HCT116 (cell line): Measurements from ENCODE around the gene CCNK. TPM values are rescaled to one million over a fixed set of nuclear protein-coding genes. Genes with fewer than 3 reads are reported as not detected.

Experiments
- CBX3 ChIP-seq: IDR thresholded peaks from 2 replicates; pipeline ENCODE4 v1.6.1; 2012; ENCODE audit warnings: low read depth
- EZH2 ChIP-seq: fragments of 200-600 bp; sonication (generic); IDR thresholded peaks from 2 replicates; pipeline ENCODE4 v1.6.1; 2017; ENCODE audit warnings: antibody characterized with exemption, mixed run types
- FOSL1 ChIP-seq: IDR thresholded peaks from 2 replicates; pipeline ENCODE4 v1.6.1; 2012; ENCODE audit warnings: low read depth
- YY1 ChIP-seq: IDR thresholded peaks from 2 replicates; pipeline ENCODE4 v1.6.1; 2011; ENCODE audit warnings: low read length, low read depth, moderate library complexity, mild to moderate bottlenecking; ENCODE audit not compliant: insufficient replicate concordance; ENCODE audit errors: extremely low read depth
- total RNA-seq: library from RNA; stranded (reverse); gene quantifications from one replicate; pipeline ENCODE4 v1.2.1, GENCODE V29; 2021; ENCODE audit not compliant: unreplicated experiment
- TF ChIP-seq, protein P1 (sequence below): IDR thresholded peaks from 2 replicates; pipeline ENCODE4 v1.6.1; 2012; ENCODE audit warnings: low read depth
- TF ChIP-seq, protein P2 (sequence below): IDR thresholded peaks from 2 replicates; pipeline ENCODE4 v1.6.1; 2011; ENCODE audit warnings: mild to moderate bottlenecking, low read length, moderate library complexity; ENCODE audit not compliant: insufficient replicate concordance; ENCODE audit errors: extremely low read depth

Gene CCNK
- total RNA-seq, 1 experiment from 2014 or later, result 68.2 TPM

DNA sequence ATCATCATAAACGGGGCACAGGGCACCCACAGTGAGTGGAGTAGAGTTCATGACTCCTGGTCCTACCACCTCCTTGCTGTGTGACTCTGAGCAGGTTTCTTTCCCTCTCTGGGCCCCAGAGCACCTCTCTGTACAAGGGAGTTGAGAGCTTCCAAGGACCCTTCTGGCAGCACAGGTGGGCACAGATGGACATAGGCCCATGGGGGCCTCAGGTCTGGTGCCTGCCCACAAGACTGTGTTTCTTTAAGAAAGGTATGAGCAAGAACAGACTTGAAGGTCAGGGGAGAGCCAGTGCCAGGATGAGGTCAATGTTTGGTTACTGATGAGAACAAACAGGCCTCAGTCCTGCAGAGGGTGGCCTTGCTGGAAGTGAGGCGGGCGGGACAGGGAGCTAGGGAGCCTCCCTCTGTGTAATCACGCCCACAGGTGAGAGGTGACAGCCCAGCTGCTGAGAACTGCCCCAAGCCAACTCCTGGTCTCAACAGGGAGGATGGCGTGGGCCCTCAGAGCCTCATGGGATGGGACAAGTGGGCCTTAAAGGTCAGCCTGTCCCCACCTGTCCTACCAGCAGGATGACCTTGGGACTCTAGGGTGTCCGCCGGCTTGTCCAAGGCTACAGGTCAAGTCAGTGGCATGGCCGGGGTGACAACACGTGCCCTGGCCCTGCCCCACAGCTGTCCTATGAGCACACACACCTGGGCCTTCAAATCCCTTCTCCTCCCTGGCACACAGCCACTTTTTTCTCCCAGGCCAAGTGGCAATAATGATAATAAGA, 73.7 kb downstream of the CCNK start (continued):
- TF ChIP-seq, protein P1, sequence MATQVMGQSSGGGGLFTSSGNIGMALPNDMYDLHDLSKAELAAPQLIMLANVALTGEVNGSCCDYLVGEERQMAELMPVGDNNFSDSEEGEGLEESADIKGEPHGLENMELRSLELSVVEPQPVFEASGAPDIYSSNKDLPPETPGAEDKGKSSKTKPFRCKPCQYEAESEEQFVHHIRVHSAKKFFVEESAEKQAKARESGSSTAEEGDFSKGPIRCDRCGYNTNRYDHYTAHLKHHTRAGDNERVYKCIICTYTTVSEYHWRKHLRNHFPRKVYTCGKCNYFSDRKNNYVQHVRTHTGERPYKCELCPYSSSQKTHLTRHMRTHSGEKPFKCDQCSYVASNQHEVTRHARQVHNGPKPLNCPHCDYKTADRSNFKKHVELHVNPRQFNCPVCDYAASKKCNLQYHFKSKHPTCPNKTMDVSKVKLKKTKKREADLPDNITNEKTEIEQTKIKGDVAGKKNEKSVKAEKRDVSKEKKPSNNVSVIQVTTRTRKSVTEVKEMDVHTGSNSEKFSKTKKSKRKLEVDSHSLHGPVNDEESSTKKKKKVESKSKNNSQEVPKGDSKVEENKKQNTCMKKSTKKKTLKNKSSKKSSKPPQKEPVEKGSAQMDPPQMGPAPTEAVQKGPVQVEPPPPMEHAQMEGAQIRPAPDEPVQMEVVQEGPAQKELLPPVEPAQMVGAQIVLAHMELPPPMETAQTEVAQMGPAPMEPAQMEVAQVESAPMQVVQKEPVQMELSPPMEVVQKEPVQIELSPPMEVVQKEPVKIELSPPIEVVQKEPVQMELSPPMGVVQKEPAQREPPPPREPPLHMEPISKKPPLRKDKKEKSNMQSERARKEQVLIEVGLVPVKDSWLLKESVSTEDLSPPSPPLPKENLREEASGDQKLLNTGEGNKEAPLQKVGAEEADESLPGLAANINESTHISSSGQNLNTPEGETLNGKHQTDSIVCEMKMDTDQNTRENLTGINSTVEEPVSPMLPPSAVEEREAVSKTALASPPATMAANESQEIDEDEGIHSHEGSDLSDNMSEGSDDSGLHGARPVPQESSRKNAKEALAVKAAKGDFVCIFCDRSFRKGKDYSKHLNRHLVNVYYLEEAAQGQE, result no peak
- TF ChIP-seq CBX3 (no peak), FOSL1 (no peak), EZH2 (no peak), YY1 (no peak)
- TF ChIP-seq, protein P2, sequence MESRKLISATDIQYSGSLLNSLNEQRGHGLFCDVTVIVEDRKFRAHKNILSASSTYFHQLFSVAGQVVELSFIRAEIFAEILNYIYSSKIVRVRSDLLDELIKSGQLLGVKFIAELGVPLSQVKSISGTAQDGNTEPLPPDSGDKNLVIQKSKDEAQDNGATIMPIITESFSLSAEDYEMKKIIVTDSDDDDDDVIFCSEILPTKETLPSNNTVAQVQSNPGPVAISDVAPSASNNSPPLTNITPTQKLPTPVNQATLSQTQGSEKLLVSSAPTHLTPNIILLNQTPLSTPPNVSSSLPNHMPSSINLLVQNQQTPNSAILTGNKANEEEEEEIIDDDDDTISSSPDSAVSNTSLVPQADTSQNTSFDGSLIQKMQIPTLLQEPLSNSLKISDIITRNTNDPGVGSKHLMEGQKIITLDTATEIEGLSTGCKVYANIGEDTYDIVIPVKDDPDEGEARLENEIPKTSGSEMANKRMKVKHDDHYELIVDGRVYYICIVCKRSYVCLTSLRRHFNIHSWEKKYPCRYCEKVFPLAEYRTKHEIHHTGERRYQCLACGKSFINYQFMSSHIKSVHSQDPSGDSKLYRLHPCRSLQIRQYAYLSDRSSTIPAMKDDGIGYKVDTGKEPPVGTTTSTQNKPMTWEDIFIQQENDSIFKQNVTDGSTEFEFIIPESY, result no peak
- TF ChIP-seq, all 23 proteins: peak for 0
